Stomach (tissue), 4 donors: ENCODE data around the gene POGZ.

Source experiments
- EP300 ChIP-seq: sonication (generic); formaldehyde crosslinking; IDR thresholded peaks from one replicate; pipeline ENCODE4 v1.6.1; 2017; ENCODE audit warnings: antibody characterized with exemption
- POLR2A ChIP-seq, 4 donors: fragments of 450-650 bp; IDR thresholded peaks; one replicate each; pipeline ENCODE4 v1.6.1; 2016; ENCODE audit warnings: antibody characterized with exemption in 4 of 4, control low read depth in 2 of 4, mild to moderate bottlenecking in 1 of 4, moderate library complexity in 1 of 4
- TF ChIP-seq, protein P1 (sequence below), 7 experiments: fragments of 450-650 bp in 4 of 7; fragments of 200-600 bp in 3 of 7; sonication (generic) in 3 of 7; IDR thresholded peaks; one replicate each; pipeline ENCODE4 v1.5.1; 2016 to 2019; ENCODE audit warnings: antibody characterized with exemption in 7 of 7, control low read depth in 2 of 7, mild to moderate bottlenecking in 1 of 7

DNA sequence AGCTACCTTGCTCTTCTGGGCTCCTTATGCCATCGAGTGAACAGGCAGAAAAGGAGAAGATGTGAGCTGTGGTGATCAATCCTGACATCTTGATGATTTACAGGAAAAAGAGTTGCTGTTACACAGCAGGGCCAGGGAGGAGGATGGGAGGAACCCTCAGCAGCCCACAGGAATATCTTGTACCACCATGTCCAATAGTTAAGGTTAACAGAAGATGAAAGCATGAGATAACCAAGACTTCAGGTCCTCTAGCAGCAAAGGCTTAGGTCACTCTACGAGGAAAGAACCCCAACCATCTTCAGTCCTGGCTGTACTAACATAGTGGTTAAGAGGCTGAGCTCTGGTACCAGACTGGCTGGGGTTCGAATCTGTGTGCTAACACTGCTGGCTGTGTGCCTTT lies 74.7 kb downstream of the POGZ start:
- TF ChIP-seq, protein P1, sequence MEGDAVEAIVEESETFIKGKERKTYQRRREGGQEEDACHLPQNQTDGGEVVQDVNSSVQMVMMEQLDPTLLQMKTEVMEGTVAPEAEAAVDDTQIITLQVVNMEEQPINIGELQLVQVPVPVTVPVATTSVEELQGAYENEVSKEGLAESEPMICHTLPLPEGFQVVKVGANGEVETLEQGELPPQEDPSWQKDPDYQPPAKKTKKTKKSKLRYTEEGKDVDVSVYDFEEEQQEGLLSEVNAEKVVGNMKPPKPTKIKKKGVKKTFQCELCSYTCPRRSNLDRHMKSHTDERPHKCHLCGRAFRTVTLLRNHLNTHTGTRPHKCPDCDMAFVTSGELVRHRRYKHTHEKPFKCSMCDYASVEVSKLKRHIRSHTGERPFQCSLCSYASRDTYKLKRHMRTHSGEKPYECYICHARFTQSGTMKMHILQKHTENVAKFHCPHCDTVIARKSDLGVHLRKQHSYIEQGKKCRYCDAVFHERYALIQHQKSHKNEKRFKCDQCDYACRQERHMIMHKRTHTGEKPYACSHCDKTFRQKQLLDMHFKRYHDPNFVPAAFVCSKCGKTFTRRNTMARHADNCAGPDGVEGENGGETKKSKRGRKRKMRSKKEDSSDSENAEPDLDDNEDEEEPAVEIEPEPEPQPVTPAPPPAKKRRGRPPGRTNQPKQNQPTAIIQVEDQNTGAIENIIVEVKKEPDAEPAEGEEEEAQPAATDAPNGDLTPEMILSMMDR (IDR thresholded peaks at IDR 0.05), result no peak
- TF ChIP-seq POLR2A (IDR thresholded peaks at IDR 0.05) (no peak), EP300 (no peak)
